NCI-H2107 treated with DMSO at 0.1 percent for 48 hours (cell line): ENCODE measurements around the gene TSBP1.
"Not testable (repeated sequence)": the region's sequence is repeated elsewhere in the genome, so short reads cannot be mapped to it uniquely, and the experiment has no call there.

Experiments used
- DNase-seq: peaks from one replicate; lab custom pipeline; 2025; ENCODE audit not compliant: unreplicated experiment; lab: John Stamatoyannopoulos, UW

The TSBP1 gene

GRCh38 chr6:32379545-32379944 lies 7.8 kb upstream of the TSBP1 start:
- DNase-seq: no peak

- DNase-seq: no peak
Measured at GRCh38 chr6:32375739-32376529, 4.2 kb upstream of the TSBP1 start.

- DNase-seq: no peak
Measured at GRCh38 chr6:32371229-32371628, 474 bp downstream of the TSBP1 start.

- no peak for DNase-seq
Measured at GRCh38 chr6:32370505-32370904, 1.2 kb downstream of the TSBP1 start.

GRCh38 chr6:32369660-32370059 lies 2.0 kb downstream of the TSBP1 start:
- no peak for DNase-seq

GRCh38 chr6:32367644-32368043 lies 4.1 kb downstream of the TSBP1 start:
- DNase-seq: no peak

GRCh38 chr6:32359225-32359624 lies 12.5 kb downstream of the TSBP1 start:
- not testable (repeated sequence) for DNase-seq

- not testable (repeated sequence) for DNase-seq
Measured at GRCh38 chr6:32358548-32358947, 13.2 kb downstream of the TSBP1 start.

GRCh38 chr6:32355018-32355417 lies 16.7 kb downstream of the TSBP1 start:
- no peak for DNase-seq

- no peak for DNase-seq
Measured at GRCh38 chr6:32353348-32353747, 18.4 kb downstream of the TSBP1 start.

GRCh38 chr6:32340242-32340641 lies 31.5 kb downstream of the TSBP1 start:
- no peak for DNase-seq

- no peak for DNase-seq
Measured at GRCh38 chr6:32337186-32337805, 34.4 kb downstream of the TSBP1 start.

GRCh38 chr6:32332433-32332832 lies 39.3 kb downstream of the TSBP1 start:
- no peak for DNase-seq

GRCh38 chr6:32329141-32329540 lies 42.6 kb downstream of the TSBP1 start:
- DNase-seq: no peak

GRCh38 chr6:32327103-32327502 lies 44.6 kb downstream of the TSBP1 start:
- DNase-seq: no peak

- DNase-seq: no peak
Measured at GRCh38 chr6:32318501-32318900, 53.2 kb downstream of the TSBP1 start.

- DNase-seq: no peak
Measured at GRCh38 chr6:32317541-32317940, 54.2 kb downstream of the TSBP1 start.

GRCh38 chr6:32313964-32314363 lies 57.7 kb downstream of the TSBP1 start:
- DNase-seq: no peak

- no peak for DNase-seq
Measured at GRCh38 chr6:32298632-32299336, 72.9 kb downstream of the TSBP1 start.

- not testable (repeated sequence) for DNase-seq
Measured at GRCh38 chr6:32294980-32295379, 76.7 kb downstream of the TSBP1 start.

GRCh38 chr6:32294566-32294965 lies 77.1 kb downstream of the TSBP1 start:
- no peak for DNase-seq

GRCh38 chr6:32293695-32294094 lies 78.0 kb downstream of the TSBP1 start:
- DNase-seq: no peak
